Ovary (tissue), 9 donors: ENCODE results near the gene PIAS4. TPM values are rescaled to one million over a fixed set of nuclear protein-coding genes. Genes with fewer than 3 reads are reported as not detected.

Source experiments
- DNase-seq, 5 donors: peaks; one replicate each; pipeline ENCODE4 v3.0.0-alpha.2; 2019 to 2020
- H3K27ac ChIP-seq, 2 donors: fragments of 200-600 bp; one replicate each; pipeline versions ENCODE4 v1.5.1 to v1.8.0; 2019 to 2022
- H3K27me3 ChIP-seq: fragments of 200-600 bp; one replicate; pipeline ENCODE4 v1.8.0; 2022
- H3K36me3 ChIP-seq: fragments of 200-600 bp; sonication (generic); one replicate; pipeline ENCODE4 v1.5.1; 2019
- H3K4me1 ChIP-seq: one replicate; pipeline ENCODE4 v1.8.1; 2013; ENCODE audit warnings: mild to moderate bottlenecking, moderate library complexity; ENCODE audit not compliant: insufficient read depth
- H3K4me3 ChIP-seq: fragments of 200-600 bp; sonication (generic); one replicate; pipeline ENCODE4 v1.5.1; 2017
- H3K9me3 ChIP-seq, 2 donors: fragments of 200-600 bp in 1 of 2; sonication (generic) in 1 of 2; one replicate each; pipeline versions ENCODE4 v1.5.1 to v1.8.1; 2013 to 2019; ENCODE audit warnings: mild to moderate bottlenecking in 1 of 2, moderate library complexity in 1 of 2
- CTCF ChIP-seq, 3 donors: fragments of 450-650 bp in 2 of 3; fragments of 200-600 bp in 1 of 3; IDR thresholded peaks; one replicate each; pipeline versions ENCODE4 v1.5.1 to v1.8.0; 2016 to 2022; ENCODE audit warnings: antibody characterized with exemption in 3 of 3, mild to moderate bottlenecking in 1 of 3
- EP300 ChIP-seq: sonication (generic); formaldehyde crosslinking; IDR thresholded peaks from one replicate; pipeline ENCODE4 v1.6.1; 2017; ENCODE audit warnings: antibody characterized with exemption
- POLR2A ChIP-seq: fragments of 450-650 bp; IDR thresholded peaks from one replicate; pipeline ENCODE4 v1.6.1; 2017; ENCODE audit warnings: antibody characterized with exemption, mild to moderate bottlenecking, moderate library complexity
- WGBS, 3 donors: extraction: QIAGEN DNeasy Blood & Tissue Kit in 1 of 3; methylation state at CpG; one replicate each; pipeline versions ENCODE4 v1.1.5 to v1.1.7; 2013 to 2017; 5-methylcytosine and 5-hydroxymethylcytosine counted together
- intact Hi-C, 4 donors: fragments of 100-400 bp; cut with DNase I; formaldehyde crosslinking; loops; one replicate each; pipeline versions ENCODE4 v1.11.0 to v1.15.1; 2022 to 2023
- polyA plus RNA-seq, 2 donors: library from polyadenylated mRNA; stranded (reverse); fragments of 200-250 nt in 1 of 2; fragments of 350-450 nt in 1 of 2; fragmentation: Illumina TruSeq in 1 of 2; extraction: RNeasy Lipid Tissue Mini Kit (QIAGEN cat#74804) in 1 of 2; gene quantifications; one replicate each; pipeline ENCODE4 v1.2.3, GENCODE V29; 2013 to 2014
- total RNA-seq, 7 donors: library from RNA; depleted of rRNA in 2 of 7; stranded (reverse); fragments of >200 nt in 2 of 7; fragmentation: NEBNext Ultra II Directional in 3 of 7; extraction: Animal tissue kit (Norgen Biotek cat#: 25700) in 3 of 7; gene quantifications; one replicate each; pipeline versions ENCODE4 v1.1.0 to v1.2.4, GENCODE V29; 2016 to 2023
- donor health status: DM: no; HTN: no; CAD: no; lungs with moderate emphysema.
- donor health status: DM: no; HTN: no; CAD: no.
- donor health status: Bipolar disorder and iron deficiency.
- donor health status: DM: yes; HTN: yes; CAD: no.
- donor health status: DM: no; HTN: no; CAD: no.
- donor health status: DM: yes; HTN: yes; CAD: no.

Gene PIAS4
- total and polyA plus RNA-seq, 9 donors = 5.2 to 29.7 (median 21.3) TPM

DNA sequence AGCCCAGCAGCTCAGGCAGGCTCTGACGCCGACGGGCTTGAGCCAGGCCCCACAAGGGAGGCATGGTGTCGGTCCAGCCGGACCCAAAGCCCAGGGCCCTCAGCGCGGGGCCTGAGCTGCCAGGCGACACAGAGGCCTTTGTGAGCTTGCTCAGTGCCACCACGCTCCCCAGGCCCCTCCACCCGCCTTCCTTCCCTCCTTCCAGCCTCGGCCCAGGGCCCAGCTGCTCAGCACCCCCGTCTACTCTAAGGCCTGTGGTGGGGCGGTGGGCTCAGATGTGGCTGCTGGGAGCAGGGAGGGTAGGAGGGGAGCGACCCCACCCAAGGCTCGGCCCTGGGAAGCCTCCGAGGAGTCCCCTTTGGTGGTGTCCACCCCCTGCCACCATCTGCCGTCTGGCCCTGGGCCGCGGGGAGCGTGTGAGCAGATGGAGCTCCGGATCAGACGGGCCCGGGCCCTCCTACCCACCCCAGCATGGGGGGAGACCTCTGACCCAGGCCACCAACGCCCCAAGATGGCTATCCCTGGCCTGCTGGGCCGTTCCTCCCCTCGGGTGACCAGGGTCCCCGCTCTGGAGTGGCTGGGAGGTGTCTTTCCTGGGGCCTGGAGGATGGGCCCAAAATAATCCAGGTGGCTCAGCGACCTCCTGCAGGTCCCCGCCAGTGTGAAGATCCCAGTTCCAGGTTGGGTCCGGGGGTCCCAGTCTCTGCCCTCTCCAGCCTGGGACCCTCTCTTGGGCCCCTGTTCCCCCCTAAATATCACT, 51.3 kb downstream of the PIAS4 start:
- 39 to 44% (median 43%) methylated on average over 27 to 30 of the region's 30 CpGs for WGBS, 3 donors
- H3K4me1 ChIP-seq = peaks cover 49% of the 10 kb centered on the region
- H3K27ac ChIP-seq = peak overlapping the region; percentile 85 to 92
- H3K27me3 ChIP-seq = no peaks in the 10 kb centered on the region
- TF ChIP-seq EP300 (no peak), CTCF (IDR thresholded peaks at IDR 0.05) (no peak), POLR2A (no peak)
- intact Hi-C loops = loop anchor here in 1 of 4 donors (5.0 kb wide), 1 partner anchor 47 kb away; no protein-coding TSS in a partner anchor
- no peaks in the 10 kb centered on the region for H3K9me3 ChIP-seq
- peak overlapping the region; percentile 21 for H3K4me3 ChIP-seq
- H3K36me3 ChIP-seq = no peaks in the 10 kb centered on the region
- DNase-seq = peak in 4 of 5 donors; percentile 48 to 57 (median 56)

GRCh38 chr19:4059453-4059871, 51.9 kb downstream of the PIAS4 start:
- 35 to 55% (median 47%) methylated on average over 12 to 19 of the region's 19 CpGs for WGBS, 3 donors
- no peaks in the 10 kb centered on the region for H3K36me3 ChIP-seq
- peak overlapping the region; percentile 21 for H3K4me3 ChIP-seq
- H3K27ac ChIP-seq = peak overlapping the region; percentile 85 to 92
- intact Hi-C loops = loop anchor here in 1 of 4 donors (5.0 kb wide), 1 partner anchor 47 kb away; no protein-coding TSS in a partner anchor
- DNase-seq = peak in 1 of 5 donors; percentile 49
- H3K9me3 ChIP-seq = no peaks in the 10 kb centered on the region
- TF ChIP-seq CTCF (IDR thresholded peaks at IDR 0.05) = no peak
- no peak for TF ChIP-seq EP300
- no peak for TF ChIP-seq POLR2A
- no peaks in the 10 kb centered on the region for H3K27me3 ChIP-seq
- H3K4me1 ChIP-seq = peaks cover 52% of the 10 kb centered on the region

DNA sequence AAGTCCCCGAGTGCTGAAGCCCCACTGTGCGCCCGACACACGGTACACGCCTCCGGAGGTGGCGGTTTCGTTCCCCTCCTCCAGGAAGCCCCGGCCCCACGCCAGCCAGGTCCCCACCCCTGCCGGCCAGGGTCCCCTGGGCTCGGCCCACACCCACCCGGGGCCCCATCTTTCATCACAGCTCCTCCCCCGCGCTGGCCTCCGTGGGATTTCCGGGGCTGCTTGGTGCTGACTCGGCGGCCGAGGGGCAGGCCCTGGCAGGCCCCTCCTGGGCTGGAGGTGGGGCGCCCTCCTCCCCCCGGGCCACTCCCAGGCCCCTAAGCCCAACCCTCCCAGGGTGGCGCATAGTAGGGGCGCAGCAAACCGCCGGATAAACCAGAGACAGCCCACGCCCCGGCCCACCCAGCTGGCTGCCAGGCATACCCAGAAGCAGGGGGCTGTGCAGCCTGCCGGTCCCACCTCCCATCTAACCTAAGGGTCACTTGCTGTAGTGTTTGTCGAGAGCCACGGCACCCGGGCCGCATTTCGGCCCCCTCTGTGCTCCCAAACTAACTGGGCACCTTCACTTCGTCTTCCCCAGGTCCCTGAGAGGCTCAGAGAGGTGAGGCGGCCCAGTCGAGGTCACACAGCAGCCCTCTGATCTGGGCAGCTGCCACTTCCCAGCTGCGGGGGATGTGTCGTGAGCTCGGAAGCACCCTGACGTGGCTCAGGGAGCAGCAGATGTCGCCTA, 52.5 kb downstream of the PIAS4 start:
- no peaks in the 10 kb centered on the region for H3K36me3 ChIP-seq
- TF ChIP-seq CTCF (IDR thresholded peaks at IDR 0.05) (no peak), EP300 (no peak)
- intact Hi-C loops = loop anchor here in 2 of 4 donors (5.0 kb wide), 2 partner anchors 48 to 62 kb away; partner anchors contain the start of gene MAP2K2 (in 1 of the 2)
- 41 to 43% (median 41%) methylated on average over 41 to 42 of the region's 42 CpGs for WGBS, 3 donors
- peak overlapping the region; percentile 85 to 92 for H3K27ac ChIP-seq
- no peaks in the 10 kb centered on the region for H3K9me3 ChIP-seq
- H3K4me1 ChIP-seq = peaks cover 52% of the 10 kb centered on the region
- H3K4me3 ChIP-seq = peak overlapping the region; percentile 21
- peak; percentile 72 to 83 (median 77) for DNase-seq
- H3K27me3 ChIP-seq = no peaks in the 10 kb centered on the region

GRCh38 chr19:4060621-4061177, 53.2 kb downstream of the PIAS4 start:
- Histone ChIP-seq H3K9me3 (no peaks in the 10 kb centered on the region), H3K4me1 (peaks cover 52% of the 10 kb centered on the region), H3K36me3 (no peaks in the 10 kb centered on the region), H3K4me3 (peak overlapping the region; percentile 31), H3K27me3 (no peaks in the 10 kb centered on the region), H3K27ac (peak overlapping the region; percentile 85 to 92)
- DNase-seq = peak in 1 of 5 donors; percentile 36
- TF ChIP-seq EP300 (no peak), POLR2A (no peak), CTCF (IDR thresholded peaks at IDR 0.05) (no peak)
- intact Hi-C loops = loop anchor here in 1 of 4 donors (5.0 kb wide), 1 partner anchor 62 kb away; the partner anchor contains the start of gene MAP2K2
- WGBS, 3 donors = 48 to 62% (median 61%) methylated on average over 13 to 16 of the region's 16 CpGs
